DOHH2 (cell line): ENCODE data around the gene DHRS11.

ENCODE experiments used
- H3F3A ChIP-seq: fragments of 200-600 bp; sonication (generic), shearing (Covaris generic); 2 replicates; pipeline ENCODE4 v1.6.0; 2016; ENCODE audit warnings: antibody characterized with exemption, mild to moderate bottlenecking; ENCODE audit not compliant: control insufficient read depth, insufficient read depth
- H3K27ac ChIP-seq: fragments of 200-600 bp; sonication (generic); 2 replicates; pipeline ENCODE4 v1.5.1; 2014; ENCODE audit warnings: low read depth, mild to moderate bottlenecking, low read length, moderate library complexity
- H3K27me3 ChIP-seq: fragments of 200-600 bp; sonication (generic); 2 replicates; pipeline ENCODE4 v1.6.1; 2014; ENCODE audit warnings: mild to moderate bottlenecking, low read length, mixed read lengths; ENCODE audit not compliant: control insufficient read depth
- H3K36me3 ChIP-seq: fragments of 200-600 bp; sonication (generic); 2 replicates; pipeline ENCODE4 v1.6.1; 2014; ENCODE audit warnings: mild to moderate bottlenecking, low read length, moderate library complexity, mixed read lengths; ENCODE audit not compliant: control insufficient read depth
- H3K4me1 ChIP-seq: fragments of 200-600 bp; sonication (generic); 2 replicates; pipeline ENCODE4 v1.6.1; 2014; ENCODE audit warnings: mild to moderate bottlenecking, low read length, mixed read lengths; ENCODE audit not compliant: control insufficient read depth
- H3K4me2 ChIP-seq: fragments of 200-600 bp; sonication (generic); 2 replicates; pipeline ENCODE4 v1.6.0; 2014; ENCODE audit warnings: mild to moderate bottlenecking, low read length, moderate library complexity
- H3K4me3 ChIP-seq: fragments of 200-600 bp; sonication (generic); 2 replicates; pipeline ENCODE4 v1.5.1; 2014; ENCODE audit warnings: mild to moderate bottlenecking, low read length, mixed read lengths
- H3K79me2 ChIP-seq: fragments of 200-600 bp; sonication (generic); 2 replicates; pipeline ENCODE4 v1.6.1; 2014; ENCODE audit warnings: mild to moderate bottlenecking, low read length, mixed read lengths; ENCODE audit not compliant: control insufficient read depth
- H3K9me2 ChIP-seq: fragments of 200-600 bp; sonication (generic); replicated peaks from 2 replicates; pipeline ENCODE4 v1.6.1; 2014; ENCODE audit warnings: mild to moderate bottlenecking, low read length, mixed read lengths; ENCODE audit not compliant: control insufficient read depth
- H3K9me3 ChIP-seq: fragments of 200-600 bp; sonication (generic); 2 replicates; pipeline ENCODE4 v1.6.1; 2014; ENCODE audit warnings: antibody characterized with exemption, low read length, mixed read lengths; ENCODE audit not compliant: control insufficient read depth, insufficient read depth
- H4K20me1 ChIP-seq: fragments of 200-600 bp; sonication (generic); 2 replicates; pipeline ENCODE4 v1.6.0; 2014; ENCODE audit warnings: low read depth, mild to moderate bottlenecking, antibody characterized with exemption, low read length, moderate library complexity; ENCODE audit not compliant: control insufficient read depth, insufficient read depth
- CTCF ChIP-seq: fragments of 200-600 bp; sonication (generic); IDR thresholded peaks from one replicate; pipeline ENCODE4 v1.5.1; 2014; ENCODE audit warnings: antibody characterized with exemption, mild to moderate bottlenecking, low read depth, low read length; ENCODE audit not compliant: poor library complexity, severe bottlenecking
- EZH2phosphoT487 ChIP-seq: fragments of 200-600 bp; sonication (generic); IDR thresholded peaks from 2 replicates; pipeline ENCODE4 v1.6.1; 2017; ENCODE audit warnings: borderline replicate concordance, mild to moderate bottlenecking, antibody characterized with exemption, low read length, moderate library complexity, mixed read lengths

DHRS11 gene

GRCh38 chr17:36608280-36608679 lies 16.6 kb downstream of the DHRS11 start:
- Histone ChIP-seq H3K9me3 (no peaks in the 10 kb centered on the region), H3K4me1 (peaks cover 15% of the 10 kb centered on the region), H3K9me2 (no peaks in the 10 kb centered on the region), H3K4me3 (no peak overlapping the region), H3F3A (no peaks in the 10 kb centered on the region), H3K4me2 (no peak overlapping the region), H3K36me3 (peaks cover 39% of the 10 kb centered on the region), H3K27me3 (no peaks in the 10 kb centered on the region), H3K27ac (no peak overlapping the region), H4K20me1 (peaks cover 18% of the 10 kb centered on the region; the same call in 1 of the 2 replicates), H3K79me2 (peaks cover 58% of the 10 kb centered on the region)
- TF ChIP-seq EZH2phosphoT487 (no peak), CTCF (no peak)

- TF ChIP-seq CTCF: peak; percentile 55
- no peak for TF ChIP-seq EZH2phosphoT487
Measured at GRCh38 chr17:36608794-36609497, 17.3 kb downstream of the DHRS11 start.

GRCh38 chr17:36609498-36609862 lies 17.8 kb downstream of the DHRS11 start:
- H4K20me1 ChIP-seq: peaks cover 12% of the 10 kb centered on the region; the same call in 1 of the 2 replicates
- H3K79me2 ChIP-seq: peaks cover 46% of the 10 kb centered on the region
- H3K9me2 ChIP-seq: no peaks in the 10 kb centered on the region
- no peaks in the 10 kb centered on the region for H3K9me3 ChIP-seq
- H3K27ac ChIP-seq: no peak overlapping the region
- peaks cover 6% of the 10 kb centered on the region for H3K4me1 ChIP-seq
- H3K4me2 ChIP-seq: no peak overlapping the region
- no peaks in the 10 kb centered on the region for H3K27me3 ChIP-seq
- TF ChIP-seq CTCF: peak; percentile 22
- no peak for TF ChIP-seq EZH2phosphoT487
- peaks cover 31% of the 10 kb centered on the region for H3K36me3 ChIP-seq
- no peak overlapping the region for H3K4me3 ChIP-seq
- no peaks in the 10 kb centered on the region for H3F3A ChIP-seq

More at GRCh38 chr17:36608794-36609497, 17.3 kb downstream of the DHRS11 start:
- Histone ChIP-seq H3K9me2 (no peaks in the 10 kb centered on the region), H3K4me3 (no peak overlapping the region), H3K79me2 (peaks cover 52% of the 10 kb centered on the region), H4K20me1 (peaks cover 15% of the 10 kb centered on the region; the same call in 1 of the 2 replicates), H3K9me3 (no peaks in the 10 kb centered on the region), H3K36me3 (peaks cover 36% of the 10 kb centered on the region), H3F3A (no peaks in the 10 kb centered on the region), H3K27ac (no peak overlapping the region), H3K27me3 (no peaks in the 10 kb centered on the region), H3K4me2 (no peak overlapping the region), H3K4me1 (peaks cover 11% of the 10 kb centered on the region)
